GM18502 (cell line): Measurements from ENCODE around the gene PRKAG2.
A peak's percentile ranks its signal among the peaks of the same experiment; 100 is the strongest.

ENCODE experiments used
- ATAC-seq: cut with Tn5 transposase; IDR thresholded peaks from one replicate; pipeline ENCODE4 v1.9.1; 2021; ENCODE audit warnings: mild to moderate bottlenecking; ENCODE audit not compliant: unreplicated experiment, poor library complexity

PRKAG2 gene

GRCh38 chr7:151779678-151780077 lies 97.2 kb downstream of the PRKAG2 start:
- no peak for ATAC-seq

GRCh38 chr7:151779255-151779654 lies 97.7 kb downstream of the PRKAG2 start:
- no peak for ATAC-seq

- no peak for ATAC-seq
Observed at GRCh38 chr7:151777908-151778670, 98.8 kb downstream of the PRKAG2 start.

- ATAC-seq, result no peak
Observed at GRCh38 chr7:151777495-151777880, 99.4 kb downstream of the PRKAG2 start.

- no peak for ATAC-seq
Observed at GRCh38 chr7:151776876-151777494, 99.9 kb downstream of the PRKAG2 start.

GRCh38 chr7:151776446-151776845 lies 100.5 kb downstream of the PRKAG2 start:
- ATAC-seq, result no peak

GRCh38 chr7:151775547-151776443 lies 101.1 kb downstream of the PRKAG2 start:
- ATAC-seq, result no peak

- no peak for ATAC-seq
Observed at GRCh38 chr7:151774951-151775350, 102.0 kb downstream of the PRKAG2 start.

GRCh38 chr7:151773797-151774196 lies 103.1 kb downstream of the PRKAG2 start:
- ATAC-seq, result no peak

- no peak for ATAC-seq
Observed at GRCh38 chr7:151770232-151770631, 106.7 kb downstream of the PRKAG2 start.

GRCh38 chr7:151769188-151769821 lies 107.6 kb downstream of the PRKAG2 start:
- ATAC-seq, result no peak

- ATAC-seq, result no peak
Observed at GRCh38 chr7:151768805-151769187, 108.1 kb downstream of the PRKAG2 start.

GRCh38 chr7:151767557-151767956 lies 109.4 kb downstream of the PRKAG2 start:
- ATAC-seq, result no peak

- ATAC-seq, result no peak
Observed at GRCh38 chr7:151764056-151764920, 112.6 kb downstream of the PRKAG2 start.

- ATAC-seq, result no peak
Observed at GRCh38 chr7:151763420-151763984, 113.4 kb downstream of the PRKAG2 start.

GRCh38 chr7:151762583-151763245 lies 114.2 kb downstream of the PRKAG2 start:
- no peak for ATAC-seq

GRCh38 chr7:151761957-151762356 lies 115.0 kb downstream of the PRKAG2 start:
- ATAC-seq, result no peak

GRCh38 chr7:151761231-151761630 lies 115.7 kb downstream of the PRKAG2 start:
- ATAC-seq, result no peak

- peak; percentile 73 for ATAC-seq
Observed at GRCh38 chr7:151759591-151760042, 117.3 kb downstream of the PRKAG2 start.
